HG03520 (cell line): ENCODE measurements around the gene GAGE10.

Source experiments
- ATAC-seq: cut with Tn5 transposase; IDR thresholded peaks from one replicate; pipeline ENCODE4 v1.9.1; 2021; ENCODE audit warnings: mild to moderate bottlenecking, moderate library complexity; ENCODE audit not compliant: unreplicated experiment

Gene GAGE10

GRCh38 chrX:49303346-49303745 lies at the start of gene GAGE10:
Gene GAGE10, plus strand, starts transcription at chrX:49303646. Its CDS starts 1,214 bp downstream, at chrX:49304860.
- ATAC-seq = no peak

GRCh38 chrX:49254639-49255038 lies 48.8 kb upstream of the GAGE10 start:
- no peak for ATAC-seq

GRCh38 chrX:49256268-49256995 lies 47.0 kb upstream of the GAGE10 start:
- ATAC-seq = no peak

- no peak for ATAC-seq
Observed at GRCh38 chrX:49257074-49257790, 46.2 kb upstream of the GAGE10 start.

GRCh38 chrX:49257846-49258748 lies 45.3 kb upstream of the GAGE10 start:
- ATAC-seq = no peak

GRCh38 chrX:49258749-49259124 lies 44.7 kb upstream of the GAGE10 start:
- ATAC-seq = no peak

GRCh38 chrX:49260221-49260985 lies 43.0 kb upstream of the GAGE10 start:
- ATAC-seq = no peak

- ATAC-seq = no peak
Observed at GRCh38 chrX:49262603-49263002, 40.8 kb upstream of the GAGE10 start.

GRCh38 chrX:49263631-49264030 lies 39.8 kb upstream of the GAGE10 start:
- no peak for ATAC-seq

- ATAC-seq = no peak
Observed at GRCh38 chrX:49264460-49264859, 39.0 kb upstream of the GAGE10 start, which contains the start of gene FOXP3. Gene FOXP3, minus strand, starts transcription at chrX:49264710. Its CDS starts 6,205 bp downstream, at chrX:49258505.

GRCh38 chrX:49266523-49267445 lies 36.7 kb upstream of the GAGE10 start:
- ATAC-seq = no peak

GRCh38 chrX:49268702-49269009 lies 34.8 kb upstream of the GAGE10 start:
- ATAC-seq = no peak

GRCh38 chrX:49269010-49269766 lies 34.3 kb upstream of the GAGE10 start:
- peak; percentile 77 for ATAC-seq

- peak; percentile 22 for ATAC-seq
Observed at GRCh38 chrX:49269767-49270248, 33.6 kb upstream of the GAGE10 start, which contains the start of gene PPP1R3F. Gene PPP1R3F, plus strand, starts transcription at chrX:49269793. Its CDS starts 77 bp downstream, at chrX:49269870.

GRCh38 chrX:49270249-49270921 lies 33.1 kb upstream of the GAGE10 start:
- no peak for ATAC-seq

- ATAC-seq = no peak
Observed at GRCh38 chrX:49271341-49271740, 32.1 kb upstream of the GAGE10 start.

- ATAC-seq = no peak
Observed at GRCh38 chrX:49272421-49272820, 31.0 kb upstream of the GAGE10 start.

- no peak for ATAC-seq
Observed at GRCh38 chrX:49273181-49273727, 30.2 kb upstream of the GAGE10 start.
